Right lobe of liver (tissue), 6 donors: ENCODE results near the gene VKORC1L1. TPM values are rescaled to one million over a fixed set of nuclear protein-coding genes. Genes with fewer than 3 reads are reported as not detected.
A peak's percentile ranks its signal among the peaks of the same experiment; 100 is the strongest.

Experiments
- ATAC-seq, 4 donors: fragments of 200-7000 bp; cut with Tn5 transposase; one replicate each; pipeline ENCODE4 v1.9.1; 2020; ENCODE audit warnings: mild to moderate bottlenecking in 4 of 4, moderate library complexity in 4 of 4
- DNase-seq, 3 donors: peaks; one replicate each; pipeline ENCODE4 v3.0.0-alpha.2; 2020
- H3K27ac ChIP-seq, 3 donors: fragments of 200-600 bp; one replicate each; pipeline ENCODE4 v1.8.0; 2022
- H3K27me3 ChIP-seq, 2 donors: fragments of 200-600 bp; one replicate each; pipeline ENCODE4 v1.8.0; 2022
- H3K36me3 ChIP-seq, 4 donors: fragments of 200-600 bp; sonication (generic) in 1 of 4; one replicate each; pipeline versions ENCODE4 v1.5.1 to v1.8.0; 2017 to 2022; ENCODE audit warnings: control low read depth in 1 of 4
- H3K4me1 ChIP-seq, 4 donors: fragments of 200-600 bp; sonication (generic) in 1 of 4; one replicate each; pipeline versions ENCODE4 v1.5.1 to v1.8.0; 2017 to 2022; ENCODE audit warnings: control low read depth in 1 of 4
- H3K4me3 ChIP-seq, 3 donors: fragments of 200-600 bp; one replicate each; pipeline ENCODE4 v1.8.0; 2022
- H3K9me3 ChIP-seq, 4 donors: fragments of 200-600 bp; sonication (generic) in 1 of 4; one replicate each; pipeline versions ENCODE4 v1.5.1 to v1.8.0; 2017 to 2022; ENCODE audit warnings: control low read depth in 1 of 4
- CTCF ChIP-seq, 4 donors: fragments of 200-600 bp in 3 of 4; fragments of 450-650 bp in 1 of 4; IDR thresholded peaks; one replicate each; pipeline versions ENCODE4 v1.5.1 to v1.8.0; 2016 to 2022; ENCODE audit warnings: antibody characterized with exemption in 4 of 4, mild to moderate bottlenecking in 2 of 4
- POLR2A ChIP-seq: fragments of 450-650 bp; IDR thresholded peaks from one replicate; pipeline ENCODE4 v1.6.1; 2017; ENCODE audit warnings: antibody characterized with exemption, mild to moderate bottlenecking
- WGBS: methylation state at CpG from one replicate; pipeline ENCODE4 v1.1.6; 2018; ENCODE audit warnings: low coverage, low lambda C conversion rate; ENCODE audit not compliant: insufficient coverage; ENCODE audit errors: missing lambda C conversion rate; 5-methylcytosine and 5-hydroxymethylcytosine counted together
- intact Hi-C, 2 donors: fragments of 100-400 bp; cut with DNase I; formaldehyde crosslinking; loops; one replicate each; pipeline versions ENCODE4 v1.11.2 to v1.14.1; 2022
- total RNA-seq, 6 experiments: library from RNA; depleted of rRNA in 2 of 6; stranded (reverse); fragments of >200 nt in 2 of 6; fragmentation: NEBNext Ultra II Directional in 3 of 6; extraction: Animal tissue kit (Norgen Biotek cat#: 25700) in 3 of 6; gene quantifications; one replicate each; pipeline versions ENCODE4 v1.1.0 to v1.2.4, GENCODE V29; 2016 to 2023
- donor health status: DM: no; HTN: yes; CAD: no.
- donor health status: DM: no; HTN: no; CAD: no.
- donor health status: DM: no; HTN: no; CAD: no.
- donor health status: DM: no; HTN: yes; CAD: no.
- donor health status: DM: no; HTN: yes; CAD: no.

VKORC1L1 gene
- total RNA-seq, 6 experiments from 2014 or later = 9.2 to 26.1 (median 13.2) TPM

- Histone ChIP-seq H3K9me3 (no peaks in the 10 kb centered on the region), H3K36me3 (peaks cover 5 to 55% (median 26%) of the 10 kb centered on the region in 4 donors), H3K4me1 (no peaks in the 10 kb centered on the region), H3K4me3 (no peak overlapping the region), H3K27me3 (no peaks in the 10 kb centered on the region), H3K27ac (no peak overlapping the region)
- TF ChIP-seq POLR2A (no peak), CTCF (IDR thresholded peaks at IDR 0.05) (no peak)
- ATAC-seq (peak in 3 of 4 donors; percentile 13 to 37 (median 34)), DNase-seq (peak in 1 of 3 donors; percentile 50)
- intact Hi-C loops = no loop called here
- 100% methylated on average over 4 of the region's 29 CpGs for WGBS
Observed at GRCh38 chr7:65974191-65974801, 101.4 kb downstream of the VKORC1L1 start.

- Histone ChIP-seq H3K27ac (no peak overlapping the region), H3K4me1 (no peaks in the 10 kb centered on the region), H3K4me3 (no peak overlapping the region), H3K9me3 (no peaks in the 10 kb centered on the region), H3K36me3 (peaks cover 5 to 55% (median 22%) of the 10 kb centered on the region in 4 donors), H3K27me3 (no peaks in the 10 kb centered on the region)
- DNase-seq (peak in 1 of 3 donors; percentile 28), ATAC-seq (no peak)
- no peak for TF ChIP-seq POLR2A
- intact Hi-C loops = no loop called here
- no CpG with 5 or more reads among the region's 9 CpGs for WGBS
Observed at GRCh38 chr7:65974876-65975275, 102.0 kb downstream of the VKORC1L1 start.

GRCh38 chr7:65975814-65976445 is 103.1 kb downstream of the VKORC1L1 start:
- intact Hi-C loops = no loop called here
- ATAC-seq = no peak
- H3K27me3 ChIP-seq = no peaks in the 10 kb centered on the region
- DNase-seq = no peak
- H3K27ac ChIP-seq = no peak overlapping the region
- no peaks in the 10 kb centered on the region for H3K9me3 ChIP-seq
- TF ChIP-seq POLR2A = no peak
- no peak for TF ChIP-seq CTCF (IDR thresholded peaks at IDR 0.05)
- H3K36me3 ChIP-seq = peaks cover 5 to 54% (median 17%) of the 10 kb centered on the region in 4 donors
- H3K4me3 ChIP-seq = no peak overlapping the region
- WGBS = 98% methylated on average over 7 of the region's 11 CpGs
- H3K4me1 ChIP-seq = peaks cover 0 to 7% (median 0%) of the 10 kb centered on the region in 4 donors

- H3K27ac ChIP-seq = no peak overlapping the region
- peaks cover 0 to 7% (median 0%) of the 10 kb centered on the region in 4 donors for H3K4me1 ChIP-seq
- intact Hi-C loops = no loop called here
- 93% methylated on average over 3 of the region's 16 CpGs for WGBS
- TF ChIP-seq CTCF (IDR thresholded peaks at IDR 0.05) = no peak
- TF ChIP-seq POLR2A = no peak
- no peak overlapping the region for H3K4me3 ChIP-seq
- ATAC-seq (no peak), DNase-seq (peak in 1 of 3 donors; percentile 26)
- H3K36me3 ChIP-seq = peaks cover 5 to 46% (median 17%) of the 10 kb centered on the region in 4 donors
- no peaks in the 10 kb centered on the region for H3K27me3 ChIP-seq
- no peaks in the 10 kb centered on the region for H3K9me3 ChIP-seq
Observed at GRCh38 chr7:65976659-65977196, 103.9 kb downstream of the VKORC1L1 start.
